Raji (cell line): Measurements from ENCODE around the gene TDRD3.

Experiments
- POLR2A ChIP-seq: IDR thresholded peaks from 2 replicates; pipeline ENCODE4 v1.6.1; 2011; ENCODE audit warnings: low read depth, low read length, control low read depth; ENCODE audit not compliant: insufficient read depth

Gene TDRD3

DNA sequence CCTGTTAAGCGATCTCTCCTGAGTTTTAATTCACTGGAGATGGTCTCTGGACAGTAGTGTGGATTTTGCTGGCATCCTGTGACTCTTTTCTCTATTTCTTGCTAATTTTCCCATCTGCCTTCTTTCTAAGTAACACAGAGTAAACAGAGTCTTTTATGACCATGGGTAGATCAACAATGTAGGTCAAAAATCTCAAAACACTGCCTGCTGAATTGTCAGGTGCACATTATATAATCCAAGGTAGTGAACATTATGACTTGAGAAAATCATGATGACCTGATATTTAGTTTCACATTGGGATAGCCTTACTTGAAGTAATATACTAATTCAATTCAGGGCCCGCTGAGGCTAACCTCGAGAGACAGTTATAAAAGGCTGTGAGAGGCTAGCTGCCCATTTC lies 180.7 kb downstream of the TDRD3 start:
- TF ChIP-seq POLR2A: no peak

DNA sequence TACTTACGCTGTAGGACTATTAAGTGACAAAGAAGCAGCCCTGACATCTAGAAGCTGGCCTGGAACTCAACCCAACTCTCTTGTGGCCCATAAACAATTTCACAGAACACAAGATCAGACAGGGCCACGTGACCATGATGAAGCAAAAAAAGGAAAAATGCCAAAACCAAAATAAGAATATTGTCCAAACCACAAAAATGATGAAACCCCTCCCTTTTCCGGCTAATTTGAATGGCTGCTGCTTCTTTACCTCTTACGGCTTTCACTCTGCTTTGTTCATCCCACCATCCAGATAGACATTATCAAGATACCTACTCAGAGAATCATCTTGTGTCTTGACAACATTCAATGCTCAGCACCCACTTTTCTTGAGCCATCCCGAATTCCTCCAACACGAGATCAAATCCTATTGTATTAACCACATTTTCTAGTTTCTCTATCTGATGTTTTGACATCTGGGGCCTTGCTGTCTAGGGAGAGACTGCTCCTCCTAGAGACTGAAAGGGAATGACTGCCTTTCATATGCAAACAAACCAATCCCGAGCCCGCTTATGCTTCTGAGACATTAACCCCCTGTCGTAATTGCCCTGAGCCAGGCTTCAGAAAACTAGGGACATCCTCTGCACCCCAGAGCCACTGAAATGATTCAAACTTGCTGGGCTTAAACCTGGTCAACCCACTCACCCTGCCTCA lies 186.3 kb downstream of the TDRD3 start:
- TF ChIP-seq POLR2A: no peak

GRCh38 chr13:60583911-60584753 lies 187.1 kb downstream of the TDRD3 start:
- TF ChIP-seq POLR2A: no peak

DNA sequence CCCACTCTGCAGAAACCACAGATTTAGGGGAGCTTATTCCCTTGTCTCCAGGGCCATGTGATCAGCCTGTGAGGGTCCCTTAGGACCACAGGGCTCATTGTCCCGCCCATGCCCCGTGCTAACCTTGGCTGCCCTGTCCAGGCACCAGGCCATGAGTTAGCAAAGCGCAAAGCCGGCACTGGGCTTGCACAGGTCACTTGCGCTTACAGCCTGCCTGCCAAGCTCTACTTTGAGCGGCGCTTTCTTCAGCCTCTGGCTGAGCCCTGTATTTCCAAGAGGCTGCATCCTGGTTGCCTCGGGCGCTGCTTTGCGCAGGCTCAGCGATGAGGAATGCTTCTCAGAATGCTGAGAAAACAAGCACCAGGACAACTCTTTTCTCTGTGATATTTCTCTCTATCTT lies 188.0 kb downstream of the TDRD3 start:
- TF ChIP-seq POLR2A: no peak

- no peak for TF ChIP-seq POLR2A
These were observed 194.1 kb downstream of the TDRD3 start for GRCh38 chr13:60590800-60591747.

DNA sequence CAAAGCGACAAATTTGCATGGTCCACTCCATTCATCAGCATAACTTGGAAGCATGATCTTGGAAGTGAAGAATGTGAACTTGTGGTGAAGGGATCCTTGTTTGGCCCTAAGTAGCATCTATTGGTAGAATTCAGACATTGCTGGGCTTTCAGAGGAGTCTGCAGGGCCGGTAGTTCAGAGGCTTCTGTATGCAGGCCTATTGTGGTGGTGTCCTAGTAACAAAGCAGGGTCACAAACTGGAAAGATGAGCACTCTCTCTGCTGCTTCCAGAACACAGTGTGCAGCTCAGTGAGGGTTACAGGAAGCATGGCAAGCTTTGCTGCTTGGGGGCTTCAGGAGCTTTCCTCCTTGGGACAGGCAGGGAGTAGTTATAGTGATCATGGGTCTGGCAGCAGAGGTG lies 206.0 kb downstream of the TDRD3 start:
- TF ChIP-seq POLR2A: no peak

- TF ChIP-seq POLR2A: no peak
These were observed 207.0 kb downstream of the TDRD3 start for GRCh38 chr13:60604058-60604457.

DNA sequence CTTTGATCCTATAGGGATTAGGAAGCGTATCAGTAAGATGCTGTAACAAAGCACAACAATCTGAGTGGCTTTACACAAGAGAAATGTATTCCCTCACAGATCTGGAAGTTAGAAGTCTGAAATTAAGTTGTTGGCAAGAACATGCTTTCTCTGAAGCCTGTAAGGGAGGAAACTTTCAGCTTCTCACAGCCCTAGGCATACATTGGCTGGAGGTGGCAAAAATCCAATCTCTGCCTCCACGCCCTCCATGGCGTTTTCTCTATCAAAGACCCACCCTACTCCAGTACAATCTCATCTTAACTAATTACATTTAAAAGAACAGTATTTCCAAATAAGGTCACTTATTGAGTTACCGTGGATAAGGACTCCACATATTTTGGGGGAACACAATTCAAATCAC lies 211.9 kb downstream of the TDRD3 start:
- TF ChIP-seq POLR2A: no peak

DNA sequence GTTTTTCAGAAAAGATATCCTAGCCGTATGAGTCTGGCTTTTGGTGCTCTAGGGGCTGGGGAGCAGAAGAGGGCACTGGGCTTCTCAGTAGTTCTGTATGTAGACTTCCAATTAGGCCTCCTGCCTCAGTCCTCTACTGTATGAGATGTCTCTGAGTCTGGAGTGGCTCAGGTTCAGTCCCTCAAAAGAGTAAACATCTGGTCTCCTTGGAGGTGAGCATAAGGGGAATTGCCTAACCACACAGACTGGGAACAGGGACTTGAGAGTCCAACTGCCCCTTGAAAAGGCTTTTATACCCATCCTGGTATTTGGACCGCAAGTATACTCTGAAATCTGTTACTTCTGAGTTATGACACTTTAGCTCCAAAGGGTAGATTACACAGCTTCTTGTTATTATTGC lies 214.5 kb downstream of the TDRD3 start:
- no peak for TF ChIP-seq POLR2A

DNA sequence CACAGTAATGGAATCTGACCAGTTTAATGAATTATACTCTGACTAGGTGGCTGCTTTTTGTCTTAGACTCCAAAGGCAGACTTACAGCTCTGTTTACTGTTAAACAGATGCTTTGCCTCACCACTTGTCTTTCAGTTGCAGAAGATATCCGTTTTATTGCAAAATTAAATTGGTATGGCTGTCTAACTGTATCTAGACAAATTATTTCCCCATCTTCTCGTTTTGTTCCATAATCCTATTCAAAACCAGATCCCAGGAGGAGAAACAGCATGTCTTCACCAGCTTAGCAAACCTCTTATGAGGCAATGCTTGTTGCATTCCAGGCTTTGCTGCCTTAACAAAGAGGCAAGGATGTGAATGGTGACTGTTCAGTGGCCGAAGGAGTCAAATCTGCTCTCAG lies 215.6 kb downstream of the TDRD3 start:
- TF ChIP-seq POLR2A: no peak

DNA sequence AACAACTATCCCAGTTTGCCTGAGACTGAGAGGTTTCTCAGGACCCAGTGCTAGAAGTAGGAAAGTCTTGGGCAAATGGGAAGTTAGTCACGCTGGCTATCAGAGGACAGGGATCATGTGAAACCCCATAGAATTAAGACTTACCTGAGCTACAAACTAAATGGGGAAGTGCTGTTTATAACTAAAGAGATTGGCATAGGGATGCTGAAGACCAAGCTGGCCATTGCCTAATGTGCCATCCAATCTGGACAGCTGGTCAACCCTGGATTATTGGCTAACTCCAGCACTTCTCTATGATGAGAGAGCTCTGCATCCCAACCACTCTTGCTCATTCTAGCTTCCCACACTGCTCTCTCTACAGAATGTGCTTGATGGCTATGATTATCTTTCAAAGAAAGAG lies 216.1 kb downstream of the TDRD3 start:
- TF ChIP-seq POLR2A: no peak

DNA sequence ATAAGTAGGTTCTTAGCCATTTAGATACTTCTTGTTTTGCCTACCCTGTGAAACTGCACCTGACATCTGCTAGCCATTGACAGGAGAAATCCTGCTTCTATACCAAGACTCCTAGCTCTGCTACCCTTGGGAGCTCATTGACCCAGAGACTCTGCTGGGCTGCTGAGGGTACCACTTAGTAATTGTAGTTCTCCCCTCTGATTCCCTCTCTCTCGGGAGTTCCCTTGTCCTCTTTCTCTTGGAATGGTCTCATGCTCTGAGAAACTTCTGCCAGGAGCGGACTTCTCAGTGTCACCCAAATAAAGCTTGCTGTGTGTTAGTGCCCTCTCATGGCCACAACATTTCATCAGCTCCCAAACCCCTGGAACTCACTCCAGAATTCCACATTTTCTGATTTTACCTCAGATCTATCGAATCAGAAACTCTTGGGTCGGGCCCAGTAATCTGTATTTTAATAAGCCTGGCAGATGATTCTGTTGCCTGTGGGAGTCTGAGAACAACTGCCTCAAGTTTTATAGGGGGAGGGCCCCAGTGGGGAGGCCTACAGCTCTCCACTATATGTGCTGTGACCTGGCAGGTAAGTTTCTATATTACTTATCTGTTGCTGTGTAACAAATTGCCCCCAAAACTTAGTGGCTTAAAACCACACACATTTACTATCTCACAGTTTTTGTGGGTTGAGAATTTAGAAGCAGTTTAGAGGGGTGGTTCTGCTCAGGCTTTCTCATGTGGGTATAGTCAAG lies 221.1 kb downstream of the TDRD3 start:
- TF ChIP-seq POLR2A: no peak

DNA sequence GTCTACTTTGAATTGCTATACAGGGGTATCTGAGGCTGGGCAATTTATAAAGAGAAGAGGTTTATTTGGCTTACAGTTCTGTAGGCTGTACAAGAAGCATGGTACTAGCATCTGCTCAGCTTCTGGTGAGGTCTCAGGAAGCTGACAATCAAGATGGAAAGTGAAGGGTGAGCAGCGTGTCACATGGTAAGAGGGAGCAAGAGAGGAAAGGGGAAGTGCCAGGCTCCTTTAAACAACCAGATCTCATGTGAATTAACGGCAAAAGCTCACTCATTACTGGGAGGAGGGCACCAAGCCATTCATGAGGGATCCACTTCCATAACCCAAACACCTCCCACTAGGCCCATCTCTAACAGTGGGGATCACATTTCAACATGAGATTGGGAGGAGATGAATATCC lies 222.4 kb downstream of the TDRD3 start:
- no peak for TF ChIP-seq POLR2A

DNA sequence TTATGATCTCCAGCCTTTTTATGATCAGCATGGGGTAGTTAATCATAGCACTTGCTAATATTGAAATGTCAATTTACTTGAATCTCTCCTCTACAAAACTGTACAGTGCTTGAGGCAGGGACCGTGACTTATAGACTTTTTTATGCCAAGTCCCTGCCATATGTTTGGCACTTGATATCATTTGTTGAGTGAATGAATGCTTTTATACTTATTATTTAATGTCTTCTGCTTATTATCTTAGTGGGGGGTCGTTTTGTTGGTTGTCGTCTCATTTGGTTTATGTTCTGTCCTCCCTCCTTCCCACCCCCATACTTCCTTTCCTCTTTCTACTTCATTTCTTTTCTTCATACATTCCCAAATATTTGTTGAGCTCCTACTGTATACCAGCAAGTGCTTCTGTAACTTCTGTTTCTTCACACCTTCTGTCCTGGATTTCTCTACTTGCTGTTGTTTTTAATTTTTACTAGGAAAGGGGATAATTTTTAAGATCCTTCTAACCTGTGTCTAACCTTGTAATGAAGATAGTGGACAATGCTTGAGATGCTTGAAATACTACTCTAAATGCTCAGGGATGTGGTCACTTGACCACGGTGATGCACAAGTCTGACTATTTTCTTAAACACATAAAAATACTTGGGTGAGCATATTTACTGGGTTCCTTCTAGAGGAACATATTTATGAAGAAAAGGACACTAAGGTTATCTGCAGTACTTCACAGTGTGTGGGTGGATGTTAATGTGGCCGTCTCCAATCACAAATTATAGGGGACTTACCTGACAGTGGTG lies 223.8 kb downstream of the TDRD3 start:
- no peak for TF ChIP-seq POLR2A
